HepG2 (cell line): Measurements from ENCODE around the gene ATP13A3.

Source experiments
- CBFB ChIP-seq: sonication (generic); formaldehyde crosslinking; IDR thresholded peaks from 2 replicates; pipeline ENCODE4 v1.4.0; 2020; ENCODE audit warnings: missing genetic modification reagents
- FOXM1 ChIP-seq: sonication (generic); formaldehyde crosslinking; IDR thresholded peaks from 2 replicates; pipeline ENCODE4 v1.5.0; 2020; ENCODE audit warnings: missing genetic modification reagents
- MBD4 ChIP-seq: IDR thresholded peaks from 2 replicates; pipeline ENCODE4 v1.6.1; 2012; ENCODE audit warnings: low read length, inconsistent platforms, borderline replicate concordance
- POLR2A ChIP-seq, 2 experiments: IDR thresholded peaks; 2 replicates each; pipeline ENCODE4 v1.6.1; 2011; ENCODE audit warnings: low read depth in 2 of 2, low read length in 2 of 2, mild to moderate bottlenecking in 1 of 2, moderate library complexity in 1 of 2; ENCODE audit not compliant: insufficient read depth in 1 of 2
- RFX3 ChIP-seq: IDR thresholded peaks from 2 replicates; pipeline ENCODE4 v1.6.1; 2016; ENCODE audit warnings: missing biosample characterization, missing genetic modification reagents
- SP2 ChIP-seq: sonication (generic); formaldehyde crosslinking; IDR thresholded peaks from 2 replicates; pipeline ENCODE4 v1.5.1; 2020; ENCODE audit warnings: mild to moderate bottlenecking, missing genetic modification reagents
- SYNCRIP ChIP-seq: fragments of 200-400 bp; formaldehyde crosslinking; IDR thresholded peaks from 2 replicates; pipeline ENCODE4 v1.6.1; 2018; ENCODE audit warnings: mild to moderate bottlenecking, low read depth, low read length; ENCODE audit not compliant: insufficient read depth
- TCF7L2 ChIP-seq: IDR thresholded peaks from 2 replicates; pipeline ENCODE4 v1.6.1; 2011; ENCODE audit warnings: mild to moderate bottlenecking, low read depth, low read length, moderate library complexity
- ZNF225 ChIP-seq: sonication (generic); formaldehyde crosslinking; IDR thresholded peaks from 2 replicates; pipeline ENCODE4 v1.4.0; 2020; ENCODE audit warnings: mild to moderate bottlenecking, missing genetic modification reagents
- TF ChIP-seq, protein P1 (sequence below): sonication (generic); formaldehyde crosslinking; IDR thresholded peaks from 2 replicates; pipeline ENCODE4 v1.4.0; 2020; ENCODE audit warnings: missing genetic modification reagents, borderline replicate concordance

GRCh38 chr3:194386648-194387047 lies 100.2 kb downstream of the ATP13A3 start:
- no peak for TF ChIP-seq TCF7L2
- no peak for TF ChIP-seq FOXM1
- TF ChIP-seq MBD4: no peak
- TF ChIP-seq SYNCRIP: no peak
- no peak for TF ChIP-seq CBFB (CRISPR knock-in tag)
- TF ChIP-seq ZNF225 (CRISPR knock-in tag): no peak
- TF ChIP-seq, protein P1, sequence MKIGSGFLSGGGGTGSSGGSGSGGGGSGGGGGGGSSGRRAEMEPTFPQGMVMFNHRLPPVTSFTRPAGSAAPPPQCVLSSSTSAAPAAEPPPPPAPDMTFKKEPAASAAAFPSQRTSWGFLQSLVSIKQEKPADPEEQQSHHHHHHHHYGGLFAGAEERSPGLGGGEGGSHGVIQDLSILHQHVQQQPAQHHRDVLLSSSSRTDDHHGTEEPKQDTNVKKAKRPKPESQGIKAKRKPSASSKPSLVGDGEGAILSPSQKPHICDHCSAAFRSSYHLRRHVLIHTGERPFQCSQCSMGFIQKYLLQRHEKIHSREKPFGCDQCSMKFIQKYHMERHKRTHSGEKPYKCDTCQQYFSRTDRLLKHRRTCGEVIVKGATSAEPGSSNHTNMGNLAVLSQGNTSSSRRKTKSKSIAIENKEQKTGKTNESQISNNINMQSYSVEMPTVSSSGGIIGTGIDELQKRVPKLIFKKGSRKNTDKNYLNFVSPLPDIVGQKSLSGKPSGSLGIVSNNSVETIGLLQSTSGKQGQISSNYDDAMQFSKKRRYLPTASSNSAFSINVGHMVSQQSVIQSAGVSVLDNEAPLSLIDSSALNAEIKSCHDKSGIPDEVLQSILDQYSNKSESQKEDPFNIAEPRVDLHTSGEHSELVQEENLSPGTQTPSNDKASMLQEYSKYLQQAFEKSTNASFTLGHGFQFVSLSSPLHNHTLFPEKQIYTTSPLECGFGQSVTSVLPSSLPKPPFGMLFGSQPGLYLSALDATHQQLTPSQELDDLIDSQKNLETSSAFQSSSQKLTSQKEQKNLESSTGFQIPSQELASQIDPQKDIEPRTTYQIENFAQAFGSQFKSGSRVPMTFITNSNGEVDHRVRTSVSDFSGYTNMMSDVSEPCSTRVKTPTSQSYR (CRISPR knock-in tag): no peak
- no peak for TF ChIP-seq POLR2A (IDR thresholded peaks at IDR 0.05; ENCODE audit: insufficient read depth in 1 of 2, low read depth in 2 of 2, low read length in 2 of 2)
- TF ChIP-seq RFX3 (CRISPR knock-in tag): no peak
- TF ChIP-seq SP2: no peak
